NCI-H446 (cell line): Measurements from ENCODE around the gene ITPR1.

Experiments used
- DNase-seq, 2 experiments: peaks; one replicate each; lab custom pipeline; 2025; lab: John Stamatoyannopoulos, UW

Gene ITPR1

DNA sequence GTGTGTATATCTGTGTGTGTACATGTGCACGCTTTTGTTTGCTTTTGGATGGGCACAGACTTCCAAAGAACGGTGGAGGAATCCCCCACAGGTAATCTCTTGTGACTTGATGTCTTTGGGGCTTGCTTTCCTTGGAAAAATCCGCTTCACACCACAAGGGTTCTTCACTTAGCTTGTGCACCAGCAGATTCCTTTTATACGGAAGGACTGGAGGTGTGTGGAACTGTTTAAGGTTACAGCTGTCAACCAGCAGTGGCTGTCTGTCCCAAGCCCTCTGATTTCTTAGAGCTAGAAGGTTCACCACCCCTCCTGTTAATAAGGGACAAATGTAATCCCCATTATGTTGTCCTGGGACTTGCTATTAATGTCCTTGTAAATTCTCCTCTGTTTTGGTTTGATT is 193.5 kb downstream of the ITPR1 start:
- no peak for DNase-seq

DNA sequence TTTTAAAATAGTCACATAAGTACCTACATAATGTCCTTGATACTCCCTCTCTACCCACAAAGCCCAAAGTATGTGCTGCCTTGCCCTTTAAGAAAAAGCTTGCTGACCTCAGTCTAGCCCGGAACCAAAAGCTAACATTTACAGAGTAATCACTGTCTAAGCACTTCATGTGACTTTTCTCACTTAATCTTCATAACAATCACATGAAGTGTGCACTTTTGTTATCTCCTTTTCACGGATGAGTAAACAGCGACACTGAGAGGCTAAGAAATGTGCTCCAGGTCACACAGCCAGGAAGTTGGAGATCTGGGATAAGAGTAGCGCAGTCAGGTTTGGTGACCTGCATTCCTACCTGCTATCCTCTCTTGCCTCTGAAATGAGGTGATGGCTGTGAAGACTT is 194.0 kb downstream of the ITPR1 start:
- no peak for DNase-seq

DNA sequence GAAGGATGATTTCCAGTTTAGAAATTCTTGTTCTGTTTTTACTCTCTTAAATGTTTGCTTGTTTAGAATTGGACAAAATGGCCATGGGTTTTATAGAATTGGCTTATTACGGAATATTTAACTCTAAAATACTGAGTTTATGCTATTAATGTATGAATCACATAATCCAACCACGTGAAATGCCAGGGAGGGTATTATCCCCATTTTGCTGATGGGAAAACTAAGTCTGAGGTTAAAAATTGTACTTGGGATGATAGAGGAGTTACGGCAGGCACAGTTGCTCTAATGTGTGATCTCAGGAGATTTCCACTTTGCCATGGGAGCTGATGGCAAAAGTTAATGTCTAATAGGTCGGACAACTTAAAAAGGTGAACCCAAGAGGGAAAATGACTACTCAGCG is 194.4 kb downstream of the ITPR1 start:
- DNase-seq: no peak

DNA sequence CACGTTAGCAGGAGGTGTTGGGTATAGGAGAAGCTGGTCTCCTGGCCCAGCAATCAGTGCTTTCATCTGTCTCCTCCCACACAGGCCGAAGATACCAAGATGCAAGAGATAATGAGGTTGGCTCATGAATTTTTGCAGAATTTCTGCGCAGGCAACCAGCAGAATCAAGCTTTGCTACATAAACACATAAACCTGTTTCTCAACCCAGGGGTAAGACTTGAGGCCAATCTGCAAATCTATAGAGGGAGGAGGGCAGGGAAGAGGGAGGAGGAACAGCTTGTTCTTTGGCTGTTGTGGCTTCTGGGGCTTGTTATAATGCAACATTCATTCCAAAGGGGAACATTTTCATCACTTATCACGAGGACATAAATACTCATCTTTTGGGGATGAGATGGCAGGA is 195.3 kb downstream of the ITPR1 start:
- DNase-seq: no peak

DNA sequence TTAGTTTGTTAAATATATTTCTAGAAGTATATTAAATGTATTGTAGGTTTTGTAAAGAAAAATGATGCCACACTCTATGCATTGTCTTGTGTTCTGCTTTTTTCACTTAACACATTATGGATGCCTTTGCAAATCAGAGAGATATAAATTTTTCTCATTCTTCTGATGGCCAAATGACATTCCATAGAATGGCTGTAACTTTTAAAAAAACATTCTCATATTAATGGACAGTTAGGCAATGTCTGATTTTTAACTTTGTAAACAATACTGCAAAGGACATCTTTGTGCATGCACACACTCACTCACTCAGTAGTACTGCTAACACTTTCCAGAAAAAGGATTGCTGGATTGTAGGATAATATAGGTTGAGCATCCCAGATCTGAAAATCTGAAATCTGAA is 195.9 kb downstream of the ITPR1 start:
- no peak for DNase-seq

DNA sequence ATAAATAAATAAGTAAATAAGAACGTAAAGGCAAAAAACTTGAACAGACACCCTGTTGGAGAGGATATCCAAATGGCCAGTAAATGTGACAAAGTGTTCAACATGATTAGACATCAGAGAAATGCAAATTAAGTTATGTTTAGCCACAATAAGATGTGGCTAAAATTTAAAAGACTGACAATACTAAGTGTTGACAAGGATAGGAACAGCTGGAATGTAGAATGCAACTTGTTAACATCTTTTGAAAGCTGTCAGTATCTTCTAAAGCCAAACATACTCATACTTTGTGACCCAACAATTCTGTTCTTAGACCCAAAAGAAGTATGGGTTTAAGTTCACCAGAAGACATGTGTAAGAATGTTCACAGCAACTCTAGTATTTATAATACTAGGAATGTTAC is 197.1 kb downstream of the ITPR1 start:
- no peak for DNase-seq

DNA sequence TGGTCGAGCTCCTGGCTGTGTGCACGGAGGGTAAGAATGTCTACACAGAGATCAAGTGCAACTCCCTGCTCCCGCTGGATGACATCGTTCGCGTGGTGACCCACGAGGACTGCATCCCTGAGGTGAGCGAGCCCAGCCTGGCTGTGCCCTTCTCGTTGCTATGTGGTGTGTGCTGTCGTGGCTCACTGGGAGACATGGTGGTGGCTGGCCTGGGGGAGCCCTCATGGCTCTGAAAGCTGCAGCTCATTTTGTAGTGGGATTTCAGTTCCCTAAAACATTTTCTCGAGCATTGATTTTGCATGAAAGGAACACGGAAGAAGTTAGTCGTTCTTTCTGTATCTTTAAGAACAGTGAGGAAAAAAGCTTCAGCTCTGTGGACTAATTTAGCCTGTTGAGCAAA is 200.5 kb downstream of the ITPR1 start:
- DNase-seq: no peak

DNA sequence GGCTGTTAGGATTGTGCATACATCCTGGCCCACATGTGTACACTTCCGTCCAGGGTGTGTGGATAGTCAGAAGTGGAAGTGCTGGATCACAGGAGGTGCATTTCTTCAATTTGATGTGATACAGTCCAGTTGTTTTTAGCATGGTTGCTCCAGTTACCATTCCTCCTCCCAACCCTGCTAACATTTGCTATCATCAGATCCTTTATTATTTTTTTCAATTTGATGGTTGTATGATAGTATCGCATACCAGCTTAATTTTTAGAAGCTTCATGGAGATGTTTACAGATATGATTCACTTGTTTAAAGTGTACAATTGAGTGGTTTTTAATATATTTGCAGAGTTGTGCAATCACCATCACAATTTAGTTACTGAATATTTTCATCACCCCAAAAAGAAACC is 202.7 kb downstream of the ITPR1 start:
- no peak for DNase-seq

DNA sequence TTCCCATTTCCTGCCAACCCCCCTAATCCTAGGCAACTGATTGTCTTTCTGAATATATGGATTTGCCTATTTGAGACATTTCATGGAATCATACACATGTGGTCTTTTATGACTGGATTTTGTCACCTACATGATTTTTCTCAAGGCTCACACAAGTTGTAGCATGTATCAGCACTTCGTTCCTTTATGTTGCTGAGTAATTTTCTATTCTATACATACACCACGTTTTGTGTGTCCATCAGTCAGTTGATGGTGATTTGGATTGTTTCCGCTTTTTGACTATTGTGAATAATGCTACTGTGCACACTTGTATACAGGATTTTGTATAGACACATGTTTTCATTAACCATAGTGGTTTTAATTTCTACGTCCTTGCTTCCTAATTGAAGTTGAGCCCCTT is 203.1 kb downstream of the ITPR1 start:
- DNase-seq: no peak

DNA sequence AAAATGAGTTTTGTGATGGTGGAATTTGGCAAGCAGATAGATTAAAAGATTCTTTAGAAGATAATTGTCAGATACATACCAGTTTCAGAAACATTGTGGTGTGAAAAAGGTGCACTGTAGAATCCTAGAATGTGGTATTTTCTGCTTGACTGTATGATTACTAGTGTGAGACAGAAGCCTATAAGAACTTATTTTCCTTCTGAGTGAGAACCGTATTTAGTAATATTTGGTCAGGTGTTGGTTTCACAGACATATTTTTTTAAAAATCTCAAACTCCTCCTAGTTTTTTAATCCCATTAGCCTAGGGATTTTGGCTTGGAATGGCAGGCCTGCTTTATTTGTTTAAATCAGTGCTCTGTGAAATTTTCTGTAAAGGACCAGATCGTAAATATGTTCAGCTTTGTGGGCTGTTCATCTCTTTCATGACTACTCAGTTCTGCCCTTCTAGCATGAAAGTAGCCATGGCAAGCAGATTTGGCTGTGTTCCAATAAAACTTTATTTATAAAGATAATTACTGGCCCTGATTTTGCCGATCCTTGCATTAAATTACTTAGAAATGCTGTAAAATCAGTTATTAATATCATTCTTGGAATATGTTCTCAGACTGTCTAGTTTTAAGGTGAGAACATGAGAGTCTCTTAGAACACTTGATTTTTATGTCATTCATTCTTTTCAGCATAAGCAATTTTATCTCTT is 205.1 kb downstream of the ITPR1 start:
- DNase-seq: no peak

DNA sequence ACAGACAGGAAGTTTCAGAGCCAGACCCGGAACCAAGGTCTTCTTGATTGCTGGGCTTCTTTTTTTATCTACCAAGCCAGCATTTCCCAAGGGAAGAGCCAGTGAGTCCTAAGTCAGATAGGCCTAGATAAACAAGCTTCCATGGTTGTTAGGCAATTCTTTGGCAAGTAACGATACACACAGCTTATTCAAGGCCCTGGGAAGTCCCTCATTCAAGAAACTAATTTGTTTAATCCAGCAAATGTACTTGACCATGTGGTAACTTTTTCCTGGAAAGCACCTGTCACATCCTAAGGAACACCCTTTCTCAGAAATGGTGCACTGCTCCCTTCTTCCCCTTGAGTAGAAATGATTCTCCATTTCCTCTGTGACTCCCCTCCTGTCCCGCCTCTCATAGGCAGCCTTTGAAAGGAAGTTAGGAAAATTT is 209.9 kb downstream of the ITPR1 start:
- DNase-seq: no peak

DNA sequence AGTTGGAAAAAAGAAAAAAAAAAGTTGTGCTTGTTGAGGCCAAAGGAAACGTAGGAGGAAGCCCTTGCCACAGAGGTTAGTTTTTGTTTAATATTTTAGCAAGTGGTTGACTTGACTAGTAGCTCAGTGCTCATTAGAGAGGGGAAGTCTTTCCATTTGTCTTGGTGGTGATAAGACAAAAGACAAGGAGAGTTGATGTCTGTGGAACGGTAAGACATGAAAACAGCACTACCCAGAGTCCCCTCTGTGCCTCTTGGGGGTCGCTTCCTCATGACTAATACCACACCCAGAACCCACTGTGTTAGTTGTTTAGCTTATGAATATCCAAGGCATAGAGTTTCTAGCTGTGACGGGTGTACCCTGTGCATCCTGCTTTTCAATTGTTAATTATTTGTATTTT is 211.4 kb downstream of the ITPR1 start:
- DNase-seq: no peak

DNA sequence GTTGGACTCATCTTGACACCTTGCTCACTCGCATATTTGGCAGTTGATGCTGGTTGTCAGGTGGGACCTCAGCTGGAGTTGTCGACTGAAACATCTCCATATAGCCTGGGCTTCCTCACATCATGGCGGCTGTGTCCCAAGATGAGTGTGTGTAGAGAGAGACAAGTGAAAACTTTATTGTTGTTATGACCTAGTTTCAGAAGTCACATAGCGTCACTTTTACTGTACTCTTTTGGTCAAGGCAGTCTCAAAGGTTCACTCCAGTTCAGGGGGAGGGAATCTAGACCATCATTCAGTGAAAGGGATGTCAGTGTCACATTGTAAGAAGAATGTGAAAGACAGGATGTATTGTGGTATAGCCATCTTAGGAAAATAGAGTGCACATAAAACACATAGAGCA is 214.2 kb downstream of the ITPR1 start:
- no peak for DNase-seq

DNA sequence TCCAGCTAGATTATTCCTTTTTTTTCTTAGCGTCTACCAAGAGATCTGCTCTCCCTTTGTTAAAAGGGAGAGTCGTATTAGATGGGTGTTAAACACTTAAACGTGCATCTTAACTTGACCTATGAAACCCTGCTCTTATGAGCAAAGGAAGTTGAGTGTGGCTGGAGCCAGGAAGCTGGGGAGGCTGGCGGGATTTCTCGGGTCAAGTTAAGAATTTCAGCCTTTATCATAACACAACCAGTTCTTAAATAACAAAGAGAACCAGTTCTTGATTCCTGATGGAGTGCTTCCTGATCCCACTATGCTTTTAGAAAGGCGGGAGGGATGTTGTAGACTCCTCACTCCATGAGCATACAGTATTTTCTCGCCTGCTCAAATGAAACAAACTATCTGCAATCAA is 215.1 kb downstream of the ITPR1 start:
- no peak for DNase-seq

DNA sequence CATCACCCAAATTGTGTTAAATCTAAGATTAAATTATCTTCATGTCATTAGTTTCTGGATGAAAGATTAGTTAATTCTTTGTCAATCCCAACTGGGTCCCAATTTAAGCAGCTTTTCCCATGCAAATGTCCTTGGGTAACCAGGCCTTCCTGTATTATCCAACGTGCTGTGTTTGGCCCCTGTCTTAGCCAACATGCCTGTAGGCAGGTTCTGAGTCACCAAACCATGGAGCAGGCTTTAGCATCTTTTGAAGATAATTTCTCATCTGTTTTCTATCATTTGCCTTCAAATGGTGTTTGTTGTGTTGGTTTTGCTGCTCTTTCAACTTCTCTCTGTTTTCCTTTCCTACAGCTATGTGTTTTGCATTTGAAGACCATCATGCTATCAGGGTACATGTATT is 216.2 kb downstream of the ITPR1 start:
- no peak for DNase-seq

DNA sequence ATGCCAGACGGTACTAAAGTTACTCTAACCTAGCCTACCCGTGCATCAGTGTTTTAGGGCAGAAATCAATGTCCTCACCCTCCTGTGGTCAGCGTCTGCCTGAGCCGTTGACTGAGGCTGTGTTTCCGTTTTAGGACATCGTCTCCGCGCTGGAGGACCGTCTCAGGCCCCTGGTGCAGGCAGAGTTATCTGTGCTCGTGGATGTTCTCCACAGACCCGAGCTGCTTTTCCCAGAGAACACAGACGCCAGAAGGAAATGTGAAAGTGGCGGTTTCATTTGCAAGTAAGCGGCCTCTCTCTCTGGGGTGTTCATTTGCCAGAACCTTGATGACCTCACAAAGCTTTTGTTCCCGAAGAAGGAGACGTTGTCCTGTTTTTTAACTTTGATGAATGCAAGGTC is 217.0 kb downstream of the ITPR1 start:
- DNase-seq: no peak

DNA sequence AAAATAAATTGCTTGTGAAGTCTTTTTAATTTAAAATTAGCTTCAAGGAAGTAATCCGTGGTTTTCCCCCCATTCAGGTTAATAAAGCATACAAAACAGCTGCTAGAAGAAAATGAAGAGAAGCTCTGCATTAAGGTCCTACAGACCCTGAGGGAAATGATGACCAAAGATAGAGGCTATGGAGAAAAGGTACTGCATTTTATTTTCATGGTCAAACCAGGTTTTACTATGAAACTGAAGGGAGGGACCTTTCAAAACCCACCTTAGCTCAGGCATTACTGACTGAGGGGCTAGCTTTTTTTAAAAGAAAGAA is 218.5 kb downstream of the ITPR1 start:
- DNase-seq: no peak

DNA sequence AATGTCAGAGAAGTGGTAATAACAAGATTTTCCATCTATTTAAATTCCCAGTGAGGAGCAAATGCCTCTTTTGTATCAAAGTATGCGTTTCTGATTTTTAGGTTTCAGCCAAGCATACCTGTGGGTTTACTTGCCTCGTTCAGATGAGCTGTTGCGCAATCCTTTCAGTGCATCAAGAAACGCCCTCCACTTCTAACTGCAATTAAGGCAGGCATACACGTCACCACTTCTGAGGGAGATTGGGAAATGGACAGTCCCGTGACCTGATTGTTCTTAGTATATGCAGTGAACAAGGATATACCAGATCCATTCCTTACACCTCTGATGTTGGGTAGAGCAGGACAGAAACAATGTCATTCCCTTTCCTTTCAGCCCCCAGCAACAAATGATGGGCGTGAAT is 219.0 kb downstream of the ITPR1 start:
- DNase-seq: no peak

DNA sequence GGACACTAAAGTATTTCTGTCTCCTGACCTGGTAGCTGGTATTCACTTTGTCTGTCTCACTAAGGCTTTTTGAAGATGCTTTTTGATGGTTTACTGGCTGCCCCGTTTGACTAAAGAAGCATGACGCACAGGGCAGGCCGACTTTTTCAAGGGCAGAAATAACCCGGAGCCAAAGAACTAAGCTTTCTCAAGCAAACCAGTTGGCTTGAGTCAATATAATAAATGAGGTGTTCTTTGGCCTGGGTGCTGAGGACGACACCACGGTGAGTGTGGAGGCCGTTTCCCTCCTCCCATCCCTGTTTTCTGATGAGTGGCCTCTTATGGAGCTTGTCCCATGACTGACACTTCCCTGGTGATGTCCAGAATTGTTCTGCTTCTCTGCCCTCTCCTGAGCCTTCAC is 220.9 kb downstream of the ITPR1 start:
- DNase-seq: no peak

DNA sequence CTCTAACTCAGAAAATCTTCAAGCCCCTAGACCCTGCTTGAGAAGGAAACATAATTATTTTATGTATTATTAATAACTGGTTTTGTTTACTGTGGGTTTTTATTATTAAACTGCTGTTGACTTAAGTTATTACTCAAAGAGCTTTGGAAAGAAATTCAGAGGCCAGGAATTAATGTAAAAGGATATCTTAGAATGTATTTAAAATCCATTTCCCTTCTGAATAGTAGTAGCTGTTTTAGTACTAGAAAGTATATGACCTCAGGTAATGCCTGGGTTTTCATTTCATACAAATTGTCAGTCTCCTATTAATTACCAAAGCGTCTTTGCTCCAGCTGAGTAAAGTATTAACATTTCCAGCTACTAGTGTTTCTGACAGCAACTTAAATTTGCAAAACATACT is 223.1 kb downstream of the ITPR1 start:
- DNase-seq: no peak

DNA sequence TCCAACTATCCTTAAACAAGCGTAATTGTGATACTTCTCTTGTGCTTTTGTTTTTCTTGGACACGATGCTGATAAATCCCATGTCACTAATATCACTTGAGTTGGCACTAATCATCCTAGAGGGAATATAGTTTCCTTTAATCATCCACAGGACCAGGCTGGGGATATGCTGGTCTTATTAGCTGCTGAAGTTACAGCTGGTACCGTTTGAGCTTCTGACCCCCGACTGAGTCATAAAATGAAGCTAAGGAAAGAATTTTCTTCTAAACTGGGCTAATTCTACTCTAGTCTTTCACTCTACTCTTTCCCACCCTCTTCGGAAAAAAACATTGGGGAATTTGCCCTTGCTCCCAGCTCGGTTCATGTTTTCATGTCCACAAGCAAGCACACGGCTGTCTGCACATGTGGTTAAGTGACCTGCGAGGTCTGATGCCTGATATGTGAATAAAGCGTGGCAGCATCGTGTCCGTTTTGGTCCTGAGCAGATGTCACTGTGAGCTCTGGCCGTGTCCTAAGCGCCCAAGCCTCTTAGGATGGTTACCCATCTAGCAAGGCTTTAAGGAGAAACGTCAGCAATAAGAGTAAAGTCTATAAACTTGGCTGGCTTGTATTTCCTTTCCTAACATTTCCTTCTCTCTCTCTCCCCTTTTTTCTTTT is 223.7 kb downstream of the ITPR1 start:
- no peak for DNase-seq

DNA sequence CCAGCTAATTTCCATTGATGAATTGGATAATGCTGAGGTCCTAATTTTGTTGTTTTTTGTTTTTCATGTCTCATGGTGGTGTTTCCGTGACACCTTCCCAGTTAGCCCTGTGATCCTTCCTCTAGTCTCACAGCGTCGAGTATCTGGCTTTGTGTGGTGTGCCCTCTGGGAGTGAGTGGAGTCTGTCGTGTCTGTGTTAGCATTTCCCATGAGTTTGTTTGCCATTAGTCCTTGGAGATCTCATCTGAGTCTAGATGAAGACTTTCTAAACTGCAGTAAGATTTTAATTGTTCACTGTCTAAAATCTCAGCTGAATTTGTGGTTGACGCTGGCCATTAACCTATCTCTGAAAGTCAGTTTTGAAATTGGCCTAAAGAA is 224.2 kb downstream of the ITPR1 start:
- DNase-seq: no peak

DNA sequence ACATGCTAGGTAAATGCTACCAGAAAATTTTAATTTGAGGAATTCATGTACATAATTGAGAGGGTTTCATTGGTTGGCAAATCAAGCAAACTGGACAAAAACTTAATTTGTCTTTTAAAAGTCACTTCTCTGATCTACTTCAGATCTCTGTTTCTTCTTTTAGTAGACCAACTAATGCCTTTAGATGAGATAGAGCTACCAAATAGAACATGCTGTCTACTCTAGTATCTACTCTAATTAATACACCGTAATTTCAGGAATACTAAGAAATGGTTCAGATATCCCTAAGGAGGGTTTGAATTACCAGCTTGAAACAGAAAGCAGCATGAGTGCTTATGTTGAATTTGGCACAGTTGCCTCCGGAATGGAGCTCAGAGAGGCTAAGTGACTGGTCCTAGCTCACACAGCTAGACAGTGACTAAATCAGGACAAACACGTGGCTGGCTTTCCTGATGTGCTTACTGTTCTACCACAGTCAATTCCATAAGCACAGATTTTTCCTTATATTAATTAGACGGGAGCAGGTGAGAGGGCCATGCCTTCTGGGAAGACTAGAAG is 225.1 kb downstream of the ITPR1 start:
- no peak for DNase-seq

DNA sequence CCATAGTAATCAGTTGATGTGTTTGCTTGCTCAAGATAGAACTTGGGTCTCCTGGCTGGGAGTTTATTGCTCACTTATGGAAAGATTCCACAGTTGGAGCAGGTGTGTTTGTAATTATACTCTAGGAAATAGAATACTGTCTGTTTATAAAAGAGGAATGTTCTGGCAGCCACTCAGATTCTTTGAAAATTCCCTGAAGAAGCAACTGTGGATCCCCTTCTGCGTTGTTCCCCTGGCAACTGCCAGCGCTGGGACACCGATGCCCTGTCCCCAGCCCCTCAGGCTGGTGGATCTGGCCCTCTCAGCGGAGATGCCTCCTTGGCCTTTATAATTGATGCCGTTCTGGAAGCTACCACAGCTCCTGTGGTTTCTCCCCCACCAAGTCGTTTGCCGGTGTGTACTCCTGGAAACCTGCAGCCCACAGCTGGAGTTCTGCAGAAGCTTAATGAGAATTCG is 225.9 kb downstream of the ITPR1 start:
- DNase-seq: no peak
